Stimulated activated CD4-positive, alpha-beta T cell treated with anti-CD3 and anti-CD28 coated beads, Interleukin-12 subunit alpha, Interleukin-12 subunit beta, amount 100 ng/mL, for 48 hours (primary cell): Measurements from ENCODE around the gene RETNLB.
A peak's percentile ranks its signal among the peaks of the same experiment; 100 is the strongest.

Experiments used
- DNase-seq, 3 donors: peaks; one replicate each; pipeline ENCODE4 v3.0.0-alpha.2; 2020; ENCODE audit warnings: low read depth in 2 of 3, low spot score in 1 of 3

The RETNLB gene

GRCh38 chr3:108757404-108757982, at the start of gene RETNLB:
Gene RETNLB (minus strand): TSS chr3:108757410. CDS start chr3:108757185, 225 bp downstream.
- DNase-seq, result no peak

GRCh38 chr3:108806316-108806715, 49.1 kb upstream of the RETNLB start:
- no peak for DNase-seq

- no peak for DNase-seq
Observed at GRCh38 chr3:108804966-108805365, 47.8 kb upstream of the RETNLB start.

- no peak for DNase-seq
Observed at GRCh38 chr3:108804437-108804836, 47.2 kb upstream of the RETNLB start.

- DNase-seq, result no peak
Observed at GRCh38 chr3:108791473-108791872, 34.3 kb upstream of the RETNLB start.

GRCh38 chr3:108780235-108780634, 23.0 kb upstream of the RETNLB start:
- peak in 2 of 3 donors; percentile 0 to 1 for DNase-seq

GRCh38 chr3:108779496-108779895, 22.3 kb upstream of the RETNLB start:
- DNase-seq, result no peak

- no peak for DNase-seq
Observed at GRCh38 chr3:108775649-108776048, 18.4 kb upstream of the RETNLB start.

GRCh38 chr3:108767253-108767652, 10.0 kb upstream of the RETNLB start:
- no peak for DNase-seq

- DNase-seq, result no peak
Observed at GRCh38 chr3:108755686-108756085, 1.5 kb downstream of the RETNLB start.

GRCh38 chr3:108744762-108745161, 12.4 kb downstream of the RETNLB start:
- DNase-seq, result no peak

- DNase-seq, result no peak
Observed at GRCh38 chr3:108742929-108743328, 14.3 kb downstream of the RETNLB start.

- DNase-seq, result no peak
Observed at GRCh38 chr3:108736821-108737220, 20.4 kb downstream of the RETNLB start.

- DNase-seq, result no peak
Observed at GRCh38 chr3:108728934-108729333, 28.3 kb downstream of the RETNLB start.

- DNase-seq, result no peak
Observed at GRCh38 chr3:108728105-108728504, 29.1 kb downstream of the RETNLB start.

- no peak for DNase-seq
Observed at GRCh38 chr3:108724101-108724500, 33.1 kb downstream of the RETNLB start.

- DNase-seq, result no peak
Observed at GRCh38 chr3:108722724-108723123, 34.5 kb downstream of the RETNLB start.

- DNase-seq, result no peak
Observed at GRCh38 chr3:108719178-108719806, 37.9 kb downstream of the RETNLB start.

GRCh38 chr3:108718454-108718853, 38.8 kb downstream of the RETNLB start:
- no peak for DNase-seq

GRCh38 chr3:108713816-108714215, 43.4 kb downstream of the RETNLB start:
- DNase-seq, result no peak

- DNase-seq, result no peak
Observed at GRCh38 chr3:108713009-108713516, 44.1 kb downstream of the RETNLB start.
